H4 (cell line): ENCODE measurements around the gene DDX60. TPM values are rescaled to one million over a fixed set of nuclear protein-coding genes. Genes with fewer than 3 reads are reported as not detected.
"Not testable (repeated sequence)": the region's sequence is repeated elsewhere in the genome, so short reads cannot be mapped to it uniquely, and the experiment has no call there.

Experiments used
- DNase-seq: peaks from one replicate; pipeline ENCODE4 v3.0.0-alpha.2; 2015; ENCODE audit warnings: low spot score
- total RNA-seq: library from RNA; depleted of rRNA; stranded (reverse); fragments of >200 nt; shearing (Covaris generic); gene quantifications from 2 replicates; pipeline ENCODE4 v1.2.3, GENCODE V29; 2014

Gene DDX60
- total RNA-seq, 1 experiment from 2014 or later: 30.2 TPM

DNA sequence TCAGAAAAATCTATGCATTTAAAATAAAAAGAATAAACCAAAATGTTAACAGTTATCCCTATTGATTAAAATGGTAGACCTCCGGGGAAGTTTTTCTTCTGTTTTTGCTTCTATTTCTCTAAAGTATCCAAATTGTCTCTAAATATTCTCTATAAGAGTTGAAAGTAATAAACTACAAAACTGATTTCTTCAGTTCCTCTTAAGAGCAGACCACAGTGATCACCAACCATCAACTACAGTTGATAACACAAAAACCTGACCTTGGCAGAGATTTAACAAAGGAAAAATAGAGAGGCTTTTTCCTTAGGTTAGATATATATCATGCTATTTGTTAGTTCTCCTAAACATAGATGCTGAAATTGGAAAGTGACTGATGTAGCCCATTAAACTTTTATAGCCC, 27.3 kb downstream of the DDX60 start:
- no peak for DNase-seq

DNA sequence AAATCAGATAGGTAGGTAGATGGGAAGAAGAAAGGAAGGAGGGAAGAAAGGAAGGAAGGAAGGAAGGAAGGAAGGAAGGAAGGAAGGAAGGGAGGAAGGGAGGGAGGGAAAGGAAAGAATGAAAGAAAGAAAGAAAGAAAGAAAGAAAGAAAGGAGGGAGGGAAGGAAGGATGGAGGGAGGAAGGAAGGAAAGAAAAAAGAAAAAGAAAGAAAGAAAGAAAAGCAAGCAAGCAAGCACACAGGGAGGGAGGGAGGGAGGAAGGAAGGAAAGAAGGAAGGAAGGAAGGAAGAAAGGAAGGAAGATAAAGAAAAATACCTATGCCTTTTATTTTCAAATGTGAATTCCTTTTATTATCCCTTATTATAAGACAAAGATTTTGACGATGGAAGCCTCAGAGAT, 32.7 kb downstream of the DDX60 start:
- not testable (repeated sequence) for DNase-seq

DNA sequence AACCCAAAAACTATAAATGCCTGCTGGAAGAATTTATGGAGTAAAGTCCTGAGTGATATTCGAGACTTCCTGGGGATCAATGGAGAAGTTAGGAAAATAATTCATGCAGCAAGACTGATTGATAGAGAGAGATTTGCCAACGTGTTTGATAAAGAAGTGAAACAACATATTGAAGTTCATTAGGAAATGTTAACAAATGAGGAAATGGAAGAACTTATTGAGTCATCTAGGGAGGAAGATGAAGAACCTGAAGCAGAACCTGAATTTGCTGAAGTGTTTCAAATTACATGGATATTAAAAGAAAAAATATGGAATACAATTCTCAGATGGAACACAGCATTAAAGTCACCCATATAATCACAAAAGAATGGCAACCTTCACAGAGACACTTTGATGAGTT, 39.0 kb downstream of the DDX60 start:
- DNase-seq: no peak

DNA sequence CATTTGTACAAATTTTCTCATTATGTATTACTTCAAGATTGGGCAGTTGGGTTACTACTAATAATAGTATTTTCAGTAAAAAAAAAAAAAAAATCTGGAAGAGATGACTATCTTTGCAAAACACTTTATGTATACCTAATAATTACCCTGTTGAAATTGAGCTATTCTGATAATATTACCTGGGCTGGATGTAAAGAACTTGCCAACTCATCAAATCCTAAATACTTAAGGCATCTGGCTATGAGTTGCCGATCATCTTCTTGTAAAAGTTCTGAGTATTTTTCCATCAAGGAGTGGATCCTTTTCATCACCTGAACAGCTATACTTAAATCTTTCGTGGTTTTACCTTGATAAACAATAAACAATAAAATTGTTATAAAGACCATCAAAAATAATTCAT, 42.7 kb downstream of the DDX60 start:
- DNase-seq: no peak

DNA sequence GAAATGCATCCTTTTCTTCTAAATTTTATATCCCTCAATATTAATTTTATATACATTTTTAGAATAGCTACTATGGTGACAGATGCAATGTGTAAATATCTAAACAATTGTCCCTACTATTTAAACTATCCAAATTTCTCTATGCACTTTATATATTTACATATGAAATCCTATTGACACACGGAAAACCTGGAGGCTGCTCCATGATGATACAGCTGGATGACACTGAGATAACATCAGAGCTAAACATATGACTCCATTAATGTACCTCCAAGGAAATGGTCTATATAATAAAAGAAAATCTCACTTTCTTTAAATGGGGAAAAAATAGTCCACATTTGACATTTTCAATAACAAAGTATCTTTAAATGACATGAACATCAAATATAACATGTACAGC, 43.7 kb downstream of the DDX60 start:
- DNase-seq: no peak

DNA sequence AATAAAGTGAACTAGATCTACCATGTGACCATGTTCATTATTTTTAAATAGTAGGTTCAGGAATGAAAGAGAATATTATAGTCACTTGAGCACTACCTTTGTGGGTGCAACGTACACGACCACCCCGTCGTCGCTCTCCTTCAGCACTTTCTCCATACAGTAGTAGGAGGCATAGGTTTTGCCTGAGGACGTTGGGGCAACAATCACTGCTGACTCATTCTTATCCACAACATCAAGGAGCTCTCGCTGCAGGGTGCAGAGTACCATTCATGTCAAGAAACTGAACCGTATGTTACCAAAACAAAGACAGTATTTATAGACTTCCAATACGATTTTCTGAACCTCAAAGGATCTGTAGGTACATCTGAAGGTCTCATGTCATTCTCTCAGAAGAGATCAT, 44.7 kb downstream of the DDX60 start:
- no peak for DNase-seq

DNA sequence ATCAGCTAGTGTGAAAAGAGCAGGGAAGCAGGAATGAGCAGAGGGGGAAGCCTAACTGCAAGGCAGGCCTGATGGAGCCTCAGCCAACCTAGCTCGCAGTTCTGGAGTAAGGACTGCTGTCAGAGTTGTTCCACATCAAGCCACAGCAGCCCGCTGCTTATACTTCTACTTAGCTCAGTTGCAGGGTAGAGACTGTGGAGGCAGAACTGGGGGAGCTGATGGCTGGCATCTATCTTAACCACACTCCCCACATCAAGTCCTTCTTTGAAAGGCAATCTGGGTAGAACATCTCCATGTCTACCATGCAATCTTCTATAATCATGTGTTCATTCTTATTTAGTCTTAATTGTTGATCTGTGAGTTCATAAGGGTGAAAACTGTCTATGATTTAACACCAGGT, 46.1 kb downstream of the DDX60 start:
- no peak for DNase-seq

DNA sequence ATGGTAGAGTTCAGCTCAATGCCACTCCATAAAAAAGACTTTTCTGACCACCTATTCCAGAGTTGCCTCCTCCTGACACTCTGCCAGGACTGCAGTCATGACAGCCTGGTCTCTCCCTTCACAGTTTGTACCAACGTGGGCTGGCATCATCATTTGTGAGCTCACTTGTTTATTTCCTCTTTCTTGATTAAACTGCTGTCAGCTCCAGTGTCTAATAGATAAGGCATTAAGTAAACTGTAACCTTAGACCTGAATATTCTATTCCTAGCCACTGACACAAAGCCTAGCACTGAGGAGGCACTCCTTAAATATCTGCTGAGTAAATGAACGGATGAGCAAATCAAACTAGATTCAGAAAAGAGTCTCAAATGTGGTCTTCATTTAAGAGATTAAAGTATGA, 48.7 kb downstream of the DDX60 start:
- DNase-seq: no peak

DNA sequence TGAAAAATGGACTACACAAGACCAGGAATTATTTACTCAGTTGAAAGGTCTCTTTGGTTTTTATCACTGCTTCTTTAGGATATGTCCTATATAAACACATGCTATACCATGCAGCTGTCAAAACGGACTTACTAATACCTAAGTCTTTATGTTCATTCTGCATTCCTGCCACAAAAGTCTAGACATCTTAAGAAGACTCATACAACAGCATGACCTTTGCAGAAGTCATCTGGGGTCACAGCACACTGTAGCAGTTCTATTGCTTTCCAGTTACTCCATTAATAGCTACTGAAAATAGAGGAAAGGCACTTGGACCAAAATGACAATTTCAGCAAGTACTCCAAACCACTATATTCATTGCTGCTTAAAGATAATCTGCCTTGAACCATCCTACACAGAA, 53.2 kb downstream of the DDX60 start:
- no peak for DNase-seq

DNA sequence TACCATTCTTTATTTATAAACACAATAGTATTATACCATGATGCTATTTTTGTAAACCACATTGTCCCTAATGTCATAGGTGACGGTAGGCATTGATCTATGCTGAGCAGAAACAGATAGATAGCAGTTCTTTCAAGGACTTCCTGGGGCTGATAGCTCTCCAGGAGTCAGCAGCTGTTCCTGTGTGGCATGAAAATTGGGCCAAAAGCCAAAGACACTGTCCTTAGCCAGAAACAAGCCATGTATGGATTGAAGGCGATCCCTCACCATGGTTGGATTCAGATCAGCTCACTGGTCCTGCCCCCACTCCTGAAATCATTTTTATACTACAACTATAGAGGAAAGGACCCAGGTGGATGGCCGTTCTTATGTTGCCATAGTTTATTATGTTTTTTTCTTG, 53.6 kb downstream of the DDX60 start:
- DNase-seq: no peak

DNA sequence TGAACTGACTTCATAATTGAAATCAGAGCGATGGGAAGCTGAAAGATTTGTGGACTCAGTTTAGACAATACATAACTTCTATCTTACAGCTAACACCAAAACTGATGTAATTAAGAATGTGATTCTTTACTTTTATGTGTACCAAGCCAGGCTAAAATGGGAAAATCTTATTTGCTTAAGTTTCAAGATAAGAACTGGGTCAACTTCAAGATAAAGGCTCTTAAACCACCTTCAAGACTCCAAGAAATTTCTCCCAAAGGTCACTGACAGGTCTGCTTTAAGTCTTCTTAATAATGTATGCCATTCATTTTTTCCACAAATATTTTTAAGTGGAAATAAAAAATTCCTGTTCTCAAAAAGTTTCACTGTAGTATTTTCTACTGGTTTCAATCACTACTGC, 55.5 kb downstream of the DDX60 start:
- DNase-seq: no peak

DNA sequence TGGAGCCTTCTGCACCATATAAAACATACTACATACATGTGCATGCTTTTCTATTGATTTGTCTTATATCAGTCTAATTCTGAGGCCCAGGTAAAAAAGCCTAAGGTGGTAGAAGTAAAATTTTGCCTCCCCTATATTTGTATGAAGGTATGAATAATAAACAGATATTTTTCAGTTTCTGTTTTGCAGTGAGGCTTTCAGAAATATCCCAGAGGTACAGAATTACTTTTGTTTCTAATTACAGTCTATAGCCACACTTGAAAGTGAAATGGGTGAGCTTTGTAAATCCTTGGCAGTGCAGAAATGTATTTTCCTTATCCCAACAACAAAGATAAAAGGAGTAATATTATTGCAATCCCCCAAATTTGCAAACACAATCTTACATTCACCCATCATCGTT, 59.5 kb downstream of the DDX60 start:
- DNase-seq: no peak

DNA sequence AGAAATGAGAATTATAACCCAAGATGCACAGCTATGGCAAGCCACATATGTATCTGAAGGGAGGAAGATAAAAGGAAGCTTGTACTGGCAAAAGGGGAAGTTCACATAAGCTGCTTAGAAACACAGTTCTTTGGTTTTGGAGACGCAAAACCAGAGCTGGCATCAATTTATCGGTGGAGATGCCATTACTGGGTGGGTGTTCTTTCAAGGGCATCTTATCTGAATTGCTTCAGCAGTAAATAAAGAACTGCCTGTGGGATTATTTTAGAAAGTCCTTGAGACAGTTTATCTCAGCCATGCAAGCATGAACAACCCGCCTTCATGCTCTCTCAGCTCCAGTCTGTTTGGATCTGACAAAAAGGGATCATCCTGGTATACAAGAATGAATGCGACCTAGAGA, 60.8 kb downstream of the DDX60 start:
- DNase-seq: no peak

DNA sequence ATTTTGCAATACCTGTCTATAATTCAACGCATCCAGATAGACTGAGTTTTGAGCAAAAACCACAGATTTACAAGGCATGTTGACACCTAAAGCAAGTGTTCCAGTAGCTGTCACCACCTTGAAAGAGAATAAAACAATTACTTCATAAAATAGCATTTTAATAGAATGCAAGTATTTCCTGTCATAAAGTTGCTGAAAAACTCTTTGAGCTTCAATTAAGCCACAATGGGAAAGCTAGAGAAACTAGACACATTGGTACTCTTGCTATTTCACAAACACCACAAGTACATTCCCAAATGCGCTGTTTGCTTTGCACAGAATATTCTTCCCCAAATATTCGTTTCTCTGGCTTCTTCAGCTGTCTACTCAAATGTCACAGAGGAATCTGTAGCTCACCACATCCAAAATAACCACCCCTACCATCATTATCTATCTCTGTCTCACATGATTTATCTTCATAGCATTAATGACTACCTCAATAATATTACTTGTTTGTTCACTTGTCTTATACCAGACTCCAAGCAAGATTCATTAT, 70.3 kb downstream of the DDX60 start:
- no peak for DNase-seq

DNA sequence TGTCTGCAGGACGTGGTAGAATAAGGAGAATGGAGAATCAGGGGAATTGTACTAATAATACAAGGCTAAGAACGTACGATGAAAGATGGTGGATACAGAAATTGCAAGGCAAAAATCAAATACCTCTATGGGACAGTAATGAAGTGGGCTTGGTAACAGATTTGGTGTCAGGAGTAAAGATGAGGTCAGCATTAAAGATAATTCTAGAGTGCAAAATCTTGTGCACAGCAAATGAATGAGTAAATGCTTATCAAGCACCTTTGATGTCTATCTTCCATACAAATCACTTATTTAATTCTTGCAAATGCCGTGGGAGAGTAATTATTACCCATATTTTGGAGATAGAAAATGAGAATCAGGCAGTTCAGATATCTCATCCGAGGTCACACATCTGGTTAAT, 70.9 kb downstream of the DDX60 start:
- no peak for DNase-seq

DNA sequence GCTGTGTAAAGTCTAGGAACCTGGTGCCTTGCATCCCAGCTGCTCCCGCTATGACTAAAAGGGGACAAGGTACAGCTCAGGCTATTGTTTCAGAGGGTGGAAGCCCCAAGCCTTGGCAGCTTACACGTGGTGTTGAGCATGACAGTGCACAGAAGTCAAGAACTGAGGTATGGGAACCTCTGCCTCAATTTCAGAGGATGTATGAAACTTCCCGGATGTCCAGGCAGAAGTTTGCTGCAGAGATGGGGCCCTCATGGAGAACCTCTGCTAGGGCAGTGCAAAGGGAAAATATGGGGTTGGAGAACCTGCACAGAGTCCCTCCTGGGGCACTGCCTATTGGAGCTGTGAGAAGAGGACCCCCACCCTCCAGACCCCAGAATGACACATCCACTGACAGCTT, 76.6 kb downstream of the DDX60 start:
- DNase-seq: no peak

DNA sequence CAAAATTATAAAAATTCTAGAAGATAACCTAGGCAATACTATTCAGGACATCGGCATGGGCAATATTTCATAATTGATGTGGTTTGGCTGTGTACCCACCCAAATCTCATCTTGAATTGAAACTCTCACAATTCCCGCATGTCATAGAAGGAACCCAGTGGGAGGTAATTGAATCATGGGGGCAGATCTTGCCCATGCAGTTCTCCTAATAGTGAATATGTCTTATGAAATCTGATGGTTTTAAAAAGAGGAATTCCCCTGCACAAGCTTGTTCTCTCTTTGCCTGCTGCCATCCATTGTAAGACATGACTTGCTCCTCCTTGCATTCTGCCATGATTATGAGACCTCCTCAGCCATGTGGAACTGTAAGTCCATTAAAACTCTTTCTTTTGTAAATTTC, 77.7 kb downstream of the DDX60 start:
- no peak for DNase-seq

DNA sequence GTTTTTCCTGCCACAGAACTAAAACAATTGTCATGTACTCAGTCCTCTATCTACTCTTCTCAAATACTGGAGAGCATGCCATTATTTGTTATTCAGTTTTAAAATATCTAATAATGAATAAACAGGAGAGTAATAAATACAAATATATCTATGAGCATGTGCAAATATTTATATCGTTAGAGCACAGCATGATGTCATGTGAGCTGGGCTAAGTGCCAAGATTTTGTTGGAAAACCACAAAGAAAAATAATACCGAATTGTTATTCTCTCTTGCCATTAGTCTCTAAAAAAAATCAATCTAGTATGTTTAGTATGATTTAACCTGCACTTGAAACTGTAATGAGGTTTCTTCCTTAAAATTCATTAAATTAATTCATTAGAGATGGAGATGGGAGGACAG, 97.3 kb downstream of the DDX60 start:
- DNase-seq: peak; percentile 24

DNA sequence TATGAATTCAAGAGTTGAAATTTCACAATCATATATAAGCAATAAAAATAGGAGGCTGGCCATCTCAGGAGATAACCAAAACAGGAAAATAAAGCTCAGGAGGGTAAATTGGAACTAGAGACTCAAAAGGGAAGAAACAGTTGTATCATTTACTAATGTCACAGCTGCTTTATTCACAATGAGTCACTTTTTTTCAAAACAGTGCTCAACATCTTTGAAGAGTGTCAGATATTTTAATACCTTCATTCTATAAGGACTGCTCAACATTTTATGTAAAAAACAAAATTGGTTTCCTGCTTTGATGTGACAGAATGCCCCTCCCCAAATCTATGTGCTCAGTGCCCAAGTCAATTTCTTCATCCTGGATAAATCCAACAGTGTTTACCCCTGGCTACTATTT, 97.7 kb downstream of the DDX60 start:
- no peak for DNase-seq

DNA sequence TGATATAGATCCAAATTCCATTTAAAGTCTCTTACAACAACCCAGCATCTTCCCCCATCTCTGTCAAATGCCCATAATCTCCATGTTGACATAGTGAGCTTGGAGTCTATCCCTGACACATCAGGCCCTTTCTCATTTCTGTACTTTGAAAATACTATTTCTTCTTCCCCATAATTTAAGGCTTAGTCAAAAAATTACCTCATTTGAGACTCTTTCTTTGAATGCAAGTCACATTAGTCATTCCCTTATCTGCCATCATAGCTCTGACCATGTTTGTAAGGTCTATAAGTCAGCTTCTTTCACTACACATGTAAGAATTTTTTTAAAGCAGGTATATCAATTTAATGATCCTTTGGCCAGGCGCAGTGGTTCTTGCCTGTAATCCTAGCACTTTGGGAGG, 99.9 kb downstream of the DDX60 start:
- DNase-seq: no peak

DNA sequence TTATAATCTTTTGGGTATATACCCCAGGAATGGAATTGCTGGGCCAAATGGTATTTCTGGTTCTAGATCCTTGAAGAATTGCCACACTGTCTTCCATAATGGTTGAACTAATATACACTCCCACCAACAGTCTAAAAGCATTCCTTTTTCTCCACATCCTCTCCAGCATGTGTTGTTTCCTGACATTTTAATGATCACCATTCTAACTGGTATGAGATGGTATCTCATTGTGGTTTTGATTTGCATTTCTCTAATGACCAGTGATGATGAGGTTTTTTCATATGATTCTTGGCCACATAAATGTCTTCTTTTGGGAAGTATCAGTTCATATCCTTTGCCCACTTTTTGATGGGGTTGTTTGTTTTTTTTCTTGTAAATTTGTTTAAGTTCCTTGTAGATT, 105.0 kb downstream of the DDX60 start:
- not testable (repeated sequence) for DNase-seq

DNA sequence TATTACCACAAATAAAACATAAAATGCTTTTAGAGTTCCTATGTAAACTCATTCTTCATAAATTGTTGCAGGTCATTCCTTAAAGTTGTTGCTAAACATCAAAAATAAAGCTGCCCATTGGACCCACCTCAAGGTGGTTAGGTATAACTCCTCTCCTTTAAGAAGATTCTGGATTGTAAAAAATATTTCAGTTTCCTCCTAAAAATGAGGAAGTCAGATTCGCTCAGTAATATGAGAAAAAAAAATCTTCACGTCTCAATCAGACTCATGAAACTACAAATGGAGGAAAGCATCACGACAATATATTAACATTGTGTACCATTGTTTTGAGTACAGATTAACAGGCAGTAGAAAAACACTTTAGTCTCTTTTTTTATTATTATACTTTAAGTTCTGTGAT, 105.9 kb downstream of the DDX60 start:
- DNase-seq: no peak

DNA sequence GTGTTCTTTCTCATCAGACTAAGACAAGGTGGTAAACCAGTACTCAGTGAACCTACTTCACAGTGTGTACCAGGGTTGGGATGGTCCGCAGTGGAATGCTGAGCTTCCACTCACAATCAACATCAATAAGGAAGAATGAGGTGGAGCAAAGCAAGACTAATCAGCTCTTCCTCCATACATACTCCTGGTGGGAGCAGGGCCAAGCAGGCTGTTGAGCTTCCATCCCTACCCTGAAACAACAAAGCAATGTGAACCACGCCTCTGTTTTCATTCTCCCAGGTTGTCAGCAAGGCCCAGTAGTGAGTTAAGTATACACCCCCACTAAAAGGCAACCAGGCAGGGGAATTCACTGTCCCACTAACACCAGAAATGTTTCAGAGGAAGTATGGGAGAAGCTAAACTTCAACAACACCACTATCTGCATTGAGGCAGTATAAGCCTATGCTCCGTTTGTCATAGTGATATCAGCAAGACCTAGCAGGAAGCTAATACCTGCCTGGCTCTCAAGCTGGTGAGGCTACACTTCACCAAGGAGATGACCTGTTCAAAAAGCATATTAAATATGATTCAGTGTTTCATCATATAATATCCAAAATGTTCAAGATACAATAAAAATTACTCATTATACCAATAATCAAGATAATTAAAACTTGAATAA, 109.5 kb downstream of the DDX60 start:
- DNase-seq: no peak

DNA sequence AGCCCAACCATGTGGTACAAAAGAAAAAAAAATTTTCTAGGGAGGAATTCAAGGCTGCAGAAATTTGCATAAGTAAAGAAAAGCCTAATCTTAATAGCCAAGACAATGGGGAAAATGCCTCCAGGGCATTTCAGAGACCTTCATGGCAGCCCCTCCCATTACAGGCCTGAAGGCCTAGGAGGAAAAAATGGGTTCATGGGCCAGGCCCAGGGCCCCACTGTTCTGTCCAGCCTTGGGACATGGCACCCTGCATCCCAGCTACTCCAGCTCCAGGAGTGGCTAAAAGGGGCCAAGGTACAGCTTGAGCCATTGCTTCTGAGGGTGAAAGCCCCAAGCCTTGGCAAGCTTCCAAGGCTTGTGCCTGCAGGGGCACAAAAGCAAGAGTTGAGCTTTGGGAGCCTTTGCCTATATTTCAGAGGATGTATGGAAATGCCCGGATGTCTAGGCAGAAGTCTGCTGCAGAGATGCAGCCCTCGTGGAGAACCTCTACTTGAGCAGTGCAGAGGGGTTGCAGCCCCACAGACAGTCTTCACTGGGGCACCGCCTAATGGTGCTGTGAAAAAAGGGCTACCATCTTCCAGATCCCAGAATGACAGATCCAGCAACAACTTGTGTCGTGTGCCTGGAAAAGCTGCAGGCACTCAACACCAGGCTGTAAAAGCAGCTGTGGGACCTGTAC, 115.2 kb downstream of the DDX60 start:
- no peak for DNase-seq
